Osteoblast (primary cell): ENCODE measurements around the gene HBA2. TPM values are rescaled to one million over a fixed set of nuclear protein-coding genes. Genes with fewer than 3 reads are reported as not detected.

ENCODE experiments used
- DNase-seq: peaks from one replicate; pipeline ENCODE4 v3.0.0; 2011; ENCODE audit warnings: low spot score, mixed read lengths; ENCODE audit not compliant: insufficient read length; ENCODE audit errors: missing footprints
- H2AFZ ChIP-seq: 2 replicates; pipeline ENCODE4 v1.6.0; 2011; ENCODE audit warnings: mild to moderate bottlenecking, low read length
- H3K27ac ChIP-seq: 2 replicates; pipeline ENCODE4 v1.5.1; 2011; ENCODE audit warnings: mild to moderate bottlenecking, low read depth, low read length, moderate library complexity
- H3K27me3 ChIP-seq: 2 replicates; pipeline ENCODE4 v1.6.0; 2012; ENCODE audit warnings: mild to moderate bottlenecking, control low read depth, inconsistent platforms, low read length, moderate library complexity; ENCODE audit not compliant: insufficient read depth
- H3K36me3 ChIP-seq: 2 replicates; pipeline ENCODE4 v1.5.1; 2011; ENCODE audit warnings: mild to moderate bottlenecking, low read length, control low read depth, moderate library complexity; ENCODE audit not compliant: insufficient read depth
- H3K4me1 ChIP-seq: 2 replicates; pipeline ENCODE4 v1.5.1; 2011; ENCODE audit warnings: mild to moderate bottlenecking, low read length, control low read depth, moderate library complexity; ENCODE audit not compliant: insufficient read depth
- H3K4me2 ChIP-seq: 2 replicates; pipeline ENCODE4 v1.6.0; 2011; ENCODE audit warnings: mild to moderate bottlenecking, low read length; ENCODE audit not compliant: insufficient read depth
- H3K4me3 ChIP-seq: fragments of 200-600 bp; sonication (generic); 3 replicates; pipeline ENCODE4 v1.5.1; 2012; ENCODE audit warnings: mild to moderate bottlenecking, low read length, inconsistent platforms; ENCODE audit not compliant: insufficient read depth
- H3K79me2 ChIP-seq: 2 replicates; pipeline ENCODE4 v1.6.0; 2012; ENCODE audit warnings: mild to moderate bottlenecking, low read length, control low read depth, inconsistent platforms; ENCODE audit not compliant: insufficient read depth
- H3K9me3 ChIP-seq: 2 replicates; pipeline ENCODE4 v1.5.1; 2011; ENCODE audit warnings: low read depth, low read length, control low read depth
- H4K20me1 ChIP-seq: 2 replicates; pipeline ENCODE4 v1.6.0; 2012; ENCODE audit warnings: mild to moderate bottlenecking, low read length, control low read depth; ENCODE audit not compliant: insufficient read depth
- CTCF ChIP-seq: IDR thresholded peaks from 2 replicates; pipeline ENCODE4 v1.5.1; 2011; ENCODE audit warnings: mild to moderate bottlenecking, low read depth, low read length, moderate library complexity; ENCODE audit errors: extremely low read depth
- total RNA-seq: library from RNA; depleted of rRNA; stranded (reverse); fragments of >200 nt; gene quantifications from 2 replicates; pipeline ENCODE4 v1.2.3, GENCODE V29; 2012

HBA2 gene
- total RNA-seq, 1 donor, result not detected

GRCh38 chr16:179211-180092, 6.8 kb downstream of the HBA2 start:
- Histone ChIP-seq H4K20me1 (peaks cover 9% of the 10 kb centered on the region), H2AFZ (no peak overlapping the region), H3K4me2 (no peak overlapping the region), H3K79me2 (no peaks in the 10 kb centered on the region), H3K4me1 (peaks cover 8% of the 10 kb centered on the region), H3K9me3 (no peaks in the 10 kb centered on the region), H3K4me3 (no peak overlapping the region), H3K36me3 (peaks cover 1% of the 10 kb centered on the region), H3K27me3 (peaks cover 40% of the 10 kb centered on the region), H3K27ac (no peak overlapping the region)
- peak; percentile 47 for DNase-seq
- no peak for TF ChIP-seq CTCF

DNA sequence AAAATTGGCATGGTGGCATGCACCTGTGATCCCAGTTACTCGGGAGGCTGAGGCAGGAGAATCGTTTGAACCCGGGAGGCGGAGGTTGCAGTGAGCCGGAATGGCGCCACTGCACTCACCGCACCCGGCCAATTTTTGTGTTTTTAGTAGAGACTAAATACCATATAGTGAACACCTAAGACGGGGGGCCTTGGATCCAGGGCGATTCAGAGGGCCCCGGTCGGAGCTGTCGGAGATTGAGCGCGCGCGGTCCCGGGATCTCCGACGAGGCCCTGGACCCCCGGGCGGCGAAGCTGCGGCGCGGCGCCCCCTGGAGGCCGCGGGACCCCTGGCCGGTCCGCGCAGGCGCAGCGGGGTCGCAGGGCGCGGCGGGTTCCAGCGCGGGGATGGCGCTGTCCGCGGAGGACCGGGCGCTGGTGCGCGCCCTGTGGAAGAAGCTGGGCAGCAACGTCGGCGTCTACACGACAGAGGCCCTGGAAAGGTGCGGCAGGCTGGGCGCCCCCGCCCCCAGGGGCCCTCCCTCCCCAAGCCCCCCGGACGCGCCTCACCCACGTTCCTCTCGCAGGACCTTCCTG, 7.5 kb downstream of the HBA2 start, which contains the start of gene HBQ1:
Gene HBQ1, plus strand, starts transcription at position 359 of the 575 bp plus-strand sequence. Its CDS starts 28 bp downstream, at position 387.
- Histone ChIP-seq H3K27ac (no peak within 1 kb of the TSS), H3K4me1 (peaks cover 8% of the 10 kb centered on the region), H3K79me2 (no peaks in the 10 kb centered on the region), H3K9me3 (no peaks in the 10 kb centered on the region), H4K20me1 (peaks cover 15% of the 10 kb centered on the region), H2AFZ (no peak within 1 kb of the TSS), H3K4me3 (peak within 1 kb of the TSS; percentile 59), H3K36me3 (peaks cover 4% of the 10 kb centered on the region), H3K27me3 (peaks cover 33% of the 10 kb centered on the region), H3K4me2 (peak within 1 kb of the TSS; percentile 50)
- peak; percentile 97 for DNase-seq
- TF ChIP-seq CTCF, result no peak

GRCh38 chr16:180681-181564, 8.2 kb downstream of the HBA2 start:
- no peaks in the 10 kb centered on the region for H3K79me2 ChIP-seq
- H3K27ac ChIP-seq, result no peak overlapping the region
- peak overlapping the region; percentile 59 for H3K4me3 ChIP-seq
- peak; percentile 93 for DNase-seq
- peaks cover 4% of the 10 kb centered on the region for H3K36me3 ChIP-seq
- H4K20me1 ChIP-seq, result peaks cover 20% of the 10 kb centered on the region
- H3K4me1 ChIP-seq, result peaks cover 8% of the 10 kb centered on the region
- peak overlapping the region; percentile 50 for H3K4me2 ChIP-seq
- TF ChIP-seq CTCF, result no peak
- peaks cover 28% of the 10 kb centered on the region for H3K27me3 ChIP-seq
- no peak overlapping the region for H2AFZ ChIP-seq
- no peaks in the 10 kb centered on the region for H3K9me3 ChIP-seq
